NT2/D1 (cell line): ENCODE data around the gene ZNF184.

Source experiments
- SUZ12 ChIP-seq: IDR thresholded peaks from 2 replicates; pipeline ENCODE4 v1.6.1; 2011; ENCODE audit not compliant: insufficient read length, insufficient read depth; ENCODE audit errors: extremely low read depth
- YY1 ChIP-seq: IDR thresholded peaks from 2 replicates; pipeline ENCODE4 v1.6.1; 2011; ENCODE audit not compliant: insufficient read length, insufficient read depth
- ZNF274 ChIP-seq: IDR thresholded peaks from 2 replicates; pipeline ENCODE4 v1.6.1; 2011; ENCODE audit warnings: mild to moderate bottlenecking, low read depth, low read length

GRCh38 chr6:27495386-27496135 lies 22.7 kb upstream of the ZNF184 start:
- TF ChIP-seq YY1, result no peak
- TF ChIP-seq ZNF274, result no peak
- TF ChIP-seq SUZ12, result no peak
